ENCODE results near the gene EIF2D. TPM values are rescaled to one million over a fixed set of nuclear protein-coding genes. Genes with fewer than 3 reads are reported as not detected.

Gene EIF2D
- total RNA-seq, 2 donors from 2014 or later, result 32.4 to 34.3 TPM

GRCh38 chr1:206577626-206578025, 34.6 kb downstream of the EIF2D start:
- intact Hi-C loops (cut with DNase I), result no loop called here
- no peak for DNase-seq (ENCODE audit: low spot score)

GRCh38 chr1:206575894-206576737, 36.1 kb downstream of the EIF2D start:
- no peak for DNase-seq (ENCODE audit: low spot score)
- intact Hi-C loops (cut with DNase I), result no loop called here

DNA sequence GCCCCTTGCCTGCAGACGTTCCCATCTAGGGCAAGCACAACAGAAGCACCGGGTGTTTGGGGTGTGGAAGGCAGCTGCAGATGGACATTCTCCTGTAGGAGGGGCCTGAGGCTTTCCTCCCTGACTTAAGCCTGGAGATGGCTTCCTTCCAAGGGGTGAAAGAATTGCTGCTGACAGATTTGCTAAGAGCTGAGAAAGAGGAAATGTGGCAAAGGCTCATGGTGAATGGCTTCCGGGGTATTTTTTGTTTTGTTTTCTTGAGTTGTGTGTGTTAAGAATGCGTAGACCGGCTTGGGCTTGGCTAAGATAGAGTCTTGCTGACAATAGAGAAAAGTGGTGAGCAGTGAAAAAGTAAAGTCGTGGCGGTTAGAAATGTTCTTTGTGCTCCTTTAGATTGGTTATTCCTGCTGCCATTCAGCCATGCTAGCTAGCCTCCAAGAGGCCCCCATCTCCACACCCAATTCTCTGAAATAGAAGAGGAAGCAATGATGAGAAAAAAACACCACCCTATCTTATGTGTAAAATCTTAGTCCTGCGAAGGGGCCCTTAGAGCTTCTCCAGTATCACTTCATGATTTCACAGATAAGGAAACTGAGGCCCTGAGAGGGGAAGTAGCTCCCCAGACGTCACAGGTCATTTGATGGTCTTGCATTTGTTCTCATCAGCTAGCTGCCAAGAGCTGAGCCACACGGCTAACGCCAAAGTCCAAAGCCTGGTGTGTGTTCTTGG, 36.9 kb downstream of the EIF2D start:
- intact Hi-C loops (cut with DNase I), result no loop called here
- DNase-seq (ENCODE audit: low spot score), result no peak

DNA sequence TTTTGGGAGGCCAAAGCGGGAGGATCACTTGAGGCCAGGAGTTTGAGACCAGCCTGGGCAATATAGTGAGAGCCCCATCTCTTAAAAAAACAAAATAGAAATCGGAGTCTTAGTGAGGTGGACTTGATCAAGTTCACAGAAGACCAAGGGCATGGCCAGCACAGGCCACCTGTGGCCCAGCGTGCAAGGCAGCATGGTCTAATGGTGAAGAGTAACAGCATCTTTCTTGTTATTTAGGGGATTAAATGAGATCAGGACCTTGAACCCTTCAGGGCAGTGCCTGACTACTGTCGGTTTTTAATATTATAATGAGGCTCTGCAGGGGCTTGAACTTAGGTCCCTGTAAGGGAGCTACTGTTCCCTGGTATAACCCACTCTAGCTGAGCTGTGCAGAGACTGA, 38.5 kb downstream of the EIF2D start:
- no peak for DNase-seq (ENCODE audit: low spot score)
- intact Hi-C loops (cut with DNase I), result no loop called here

DNA sequence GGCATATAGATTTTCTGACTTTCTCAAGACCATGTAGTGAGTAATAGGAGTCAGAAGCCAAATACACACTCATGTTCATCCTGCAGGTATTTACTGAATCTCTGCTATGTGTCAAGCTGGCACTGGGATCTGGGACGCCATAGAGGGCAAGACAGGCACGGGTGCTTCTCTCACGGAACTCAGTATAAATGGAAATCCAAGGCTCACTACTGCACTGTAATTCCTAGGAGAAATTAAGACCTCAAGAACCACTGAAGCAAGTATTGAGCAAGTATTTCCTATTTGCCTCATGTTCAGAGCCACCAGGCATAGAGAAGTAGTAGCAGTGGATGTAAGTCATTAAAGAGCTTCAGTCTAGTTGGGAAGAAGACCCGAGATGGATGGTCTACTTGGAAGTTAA, 38.9 kb downstream of the EIF2D start:
- no peak for DNase-seq (ENCODE audit: low spot score)
- intact Hi-C loops (cut with DNase I), result no loop called here

- intact Hi-C loops (cut with DNase I), result no loop called here
- DNase-seq (ENCODE audit: low spot score), result no peak
Measured at GRCh38 chr1:206572835-206573234, 39.4 kb downstream of the EIF2D start.

GRCh38 chr1:206570529-206570928, 41.7 kb downstream of the EIF2D start:
- intact Hi-C loops (cut with DNase I), result no loop called here
- no peak for DNase-seq (ENCODE audit: low spot score)

- no peak for DNase-seq (ENCODE audit: low spot score)
- intact Hi-C loops (cut with DNase I), result no loop called here
Measured at GRCh38 chr1:206569556-206569955, 42.7 kb downstream of the EIF2D start.

DNA sequence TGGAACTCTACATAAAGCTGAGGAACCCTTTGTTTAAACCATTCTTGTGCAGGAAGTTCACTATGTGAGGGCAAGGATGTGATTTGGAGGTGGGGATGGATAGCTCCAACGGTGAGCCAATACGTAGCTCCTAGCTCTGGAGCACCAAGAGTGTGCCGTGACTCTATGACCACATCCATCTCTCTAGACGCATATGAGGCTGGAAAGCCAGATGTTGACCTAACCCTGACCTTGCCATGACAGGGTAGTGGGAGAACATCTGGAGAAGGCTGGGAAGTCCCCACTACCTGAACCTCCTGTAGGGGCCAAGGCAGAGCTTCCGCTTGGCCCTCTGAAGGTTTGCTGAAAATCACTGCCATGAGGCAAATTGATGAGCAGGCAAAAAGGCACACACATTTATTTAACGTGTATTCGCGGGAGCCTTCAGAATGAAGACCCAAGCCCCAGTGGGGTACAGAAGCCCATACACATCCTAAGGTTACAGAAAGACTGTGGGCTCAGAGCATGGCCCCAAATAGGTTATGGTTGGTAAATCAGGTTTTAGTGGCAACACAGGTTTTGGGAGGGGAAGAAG, 43.4 kb downstream of the EIF2D start:
- no peak for DNase-seq (ENCODE audit: low spot score)
- intact Hi-C loops (cut with DNase I), result no loop called here

DNA sequence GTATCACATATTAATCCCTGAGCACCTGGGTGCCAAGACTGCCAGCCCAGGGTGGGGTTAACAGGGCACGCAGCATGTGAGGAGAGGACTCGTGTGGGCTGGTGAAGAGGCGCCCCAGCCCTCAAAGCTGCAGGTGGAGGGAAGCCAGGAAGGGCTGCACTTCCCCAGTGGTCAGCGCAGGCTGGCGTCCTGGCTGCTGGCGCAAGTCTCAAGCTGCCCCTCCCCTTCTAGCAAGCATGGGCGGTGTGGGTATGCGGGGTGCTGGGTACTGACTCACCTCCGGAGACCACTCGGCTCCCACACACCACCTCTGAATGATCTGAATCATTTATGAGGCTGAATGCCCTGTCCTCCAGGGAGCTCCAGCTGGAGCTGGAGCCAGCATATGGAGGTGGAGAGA, 44.0 kb downstream of the EIF2D start:
- no peak for DNase-seq (ENCODE audit: low spot score)
- intact Hi-C loops (cut with DNase I), result no loop called here

DNA sequence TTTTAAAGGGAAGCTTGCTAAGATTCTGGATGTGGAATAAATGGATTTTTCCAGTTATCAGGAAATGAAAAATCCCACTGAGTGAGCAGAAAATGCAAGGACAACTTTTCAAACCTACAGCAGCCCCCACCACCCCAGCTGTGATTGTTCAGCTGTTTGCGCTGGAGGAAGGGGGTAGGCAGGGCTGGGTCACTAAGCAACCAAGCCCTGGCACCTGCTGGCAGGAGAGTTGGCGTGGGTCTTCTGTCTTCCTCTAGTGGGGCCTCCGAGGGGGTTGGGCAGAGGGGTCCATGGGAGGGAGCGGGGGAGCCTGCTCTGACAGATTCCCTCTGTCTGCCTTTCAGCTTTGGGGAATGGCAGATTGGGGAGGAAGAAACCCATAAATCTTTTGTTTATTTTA, 45.3 kb downstream of the EIF2D start:
- DNase-seq (ENCODE audit: low spot score), result no peak
- intact Hi-C loops (cut with DNase I), result no loop called here

GRCh38 chr1:206565995-206566394, 46.3 kb downstream of the EIF2D start:
- intact Hi-C loops (cut with DNase I), result no loop called here
- no peak for DNase-seq (ENCODE audit: low spot score)

- DNase-seq (ENCODE audit: low spot score), result no peak
- intact Hi-C loops (cut with DNase I), result loop anchor here in 1 of 2 donors (1.0 kb wide), 1 partner anchor 48 kb away; no protein-coding TSS in a partner anchor
Measured at GRCh38 chr1:206563367-206564207, 48.7 kb downstream of the EIF2D start.

GRCh38 chr1:206560007-206560716, 52.1 kb downstream of the EIF2D start:
- no peak for DNase-seq (ENCODE audit: low spot score)
- intact Hi-C loops (cut with DNase I), result no loop called here

GRCh38 chr1:206559672-206559995, 52.6 kb downstream of the EIF2D start:
- intact Hi-C loops (cut with DNase I), result no loop called here
- no peak for DNase-seq (ENCODE audit: low spot score)

- intact Hi-C loops (cut with DNase I), result no loop called here
- no peak for DNase-seq (ENCODE audit: low spot score)
Measured at GRCh38 chr1:206558794-206559671, 53.2 kb downstream of the EIF2D start.

DNA sequence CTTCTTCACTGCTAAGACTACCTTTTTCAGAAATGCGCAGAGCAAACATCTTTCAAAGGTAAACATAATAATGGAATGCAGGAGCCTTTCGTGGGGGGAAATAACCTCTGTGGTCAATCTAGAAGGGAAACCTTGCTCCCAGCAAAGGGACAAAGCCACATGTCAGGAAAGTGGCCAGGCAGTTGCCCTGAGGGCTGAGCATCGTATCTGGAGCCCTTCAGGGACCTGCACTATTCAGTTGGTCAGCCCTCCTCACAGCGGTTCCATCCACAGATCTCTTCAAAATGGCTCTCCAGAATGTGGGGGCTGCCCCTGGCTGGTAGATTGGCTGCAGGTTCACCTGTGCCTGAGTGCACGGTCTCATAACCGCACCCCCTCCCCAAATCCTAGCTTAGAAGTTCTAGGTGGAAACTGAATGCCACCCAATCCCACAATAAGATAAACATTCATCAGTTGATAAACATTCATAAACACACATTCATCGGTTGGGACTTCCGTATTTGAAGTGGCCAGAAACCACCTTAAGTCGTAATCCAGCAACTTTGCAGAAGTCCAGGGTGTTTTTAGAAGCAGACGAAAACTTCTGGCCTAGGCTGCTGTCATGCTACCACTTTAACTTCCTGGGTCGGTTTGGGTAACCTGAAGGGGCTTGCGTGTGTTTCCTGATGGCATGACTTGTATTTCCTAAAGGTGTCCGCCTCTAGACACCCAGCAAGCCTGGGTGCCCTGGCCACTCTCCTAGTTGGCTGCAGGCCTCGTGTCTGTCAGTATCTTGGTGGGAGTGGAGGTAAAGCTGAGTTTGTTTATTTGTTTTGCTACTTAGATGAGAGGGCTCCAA, 54.4 kb downstream of the EIF2D start:
- no peak for DNase-seq (ENCODE audit: low spot score)
- intact Hi-C loops (cut with DNase I), result no loop called here
